ENCODE data around the gene MPRIP.
"Not testable (repeated sequence)": the region's sequence is repeated elsewhere in the genome, so short reads cannot be mapped to it uniquely, and the experiment has no call there.

MPRIP gene

GRCh38 chr17:17153709-17154108, 111.5 kb downstream of the MPRIP start:
- Histone ChIP-seq H3K36me3 (ENCODE audit: control insufficient read depth, insufficient read depth, low read length) (peaks cover 77% of the 10 kb centered on the region), H3K9me3 (ENCODE audit: control insufficient read depth, insufficient read depth, low read length) (no peaks in the 10 kb centered on the region), H3K27ac (ENCODE audit: low read depth, low read length) (no peak overlapping the region), H3K4me1 (ENCODE audit: control insufficient read depth, insufficient read depth, low read length) (no peaks in the 10 kb centered on the region), H3K27me3 (ENCODE audit: control insufficient read depth, insufficient read depth, low read length) (no peaks in the 10 kb centered on the region), H3K4me3 (ENCODE audit: low read depth, low read length) (no peak overlapping the region), H3K9ac (ENCODE audit: low read depth, low read length) (no peak overlapping the region)

GRCh38 chr17:17154556-17154955, 112.3 kb downstream of the MPRIP start:
- peaks cover 82% of the 10 kb centered on the region for H3K36me3 ChIP-seq (ENCODE audit: control insufficient read depth, insufficient read depth, low read length)

GRCh38 chr17:17154981-17155380, 112.7 kb downstream of the MPRIP start:
- no peaks in the 10 kb centered on the region for H3K4me1 ChIP-seq (ENCODE audit: control insufficient read depth, insufficient read depth, low read length)
- no peak overlapping the region for H3K4me3 ChIP-seq (ENCODE audit: low read depth, low read length)
- peaks cover 83% of the 10 kb centered on the region for H3K36me3 ChIP-seq (ENCODE audit: control insufficient read depth, insufficient read depth, low read length)
- H3K9ac ChIP-seq (ENCODE audit: low read depth, low read length) = no peak overlapping the region
- no peaks in the 10 kb centered on the region for H3K9me3 ChIP-seq (ENCODE audit: control insufficient read depth, insufficient read depth, low read length)
- H3K27ac ChIP-seq (ENCODE audit: low read depth, low read length) = no peak overlapping the region
- no peaks in the 10 kb centered on the region for H3K27me3 ChIP-seq (ENCODE audit: control insufficient read depth, insufficient read depth, low read length)

More at GRCh38 chr17:17154556-17154955, 112.3 kb downstream of the MPRIP start:
- H3K4me3 ChIP-seq (ENCODE audit: low read depth, low read length) = no peak overlapping the region
- H3K27me3 ChIP-seq (ENCODE audit: control insufficient read depth, insufficient read depth, low read length) = no peaks in the 10 kb centered on the region
- no peak overlapping the region for H3K27ac ChIP-seq (ENCODE audit: low read depth, low read length)
- no peaks in the 10 kb centered on the region for H3K9me3 ChIP-seq (ENCODE audit: control insufficient read depth, insufficient read depth, low read length)
- no peaks in the 10 kb centered on the region for H3K4me1 ChIP-seq (ENCODE audit: control insufficient read depth, insufficient read depth, low read length)
- no peak overlapping the region for H3K9ac ChIP-seq (ENCODE audit: low read depth, low read length)

- H3K9ac ChIP-seq (ENCODE audit: low read depth, low read length) = no peak overlapping the region
- H3K36me3 ChIP-seq (ENCODE audit: control insufficient read depth, insufficient read depth, low read length) = peaks cover 82% of the 10 kb centered on the region
- H3K4me3 ChIP-seq (ENCODE audit: low read depth, low read length) = no peak overlapping the region
- H3K27me3 ChIP-seq (ENCODE audit: control insufficient read depth, insufficient read depth, low read length) = no peaks in the 10 kb centered on the region
- H3K4me1 ChIP-seq (ENCODE audit: control insufficient read depth, insufficient read depth, low read length) = no peaks in the 10 kb centered on the region
- no peak overlapping the region for H3K27ac ChIP-seq (ENCODE audit: low read depth, low read length)
- no peaks in the 10 kb centered on the region for H3K9me3 ChIP-seq (ENCODE audit: control insufficient read depth, insufficient read depth, low read length)
Measured at GRCh38 chr17:17155568-17155967, 113.3 kb downstream of the MPRIP start.

GRCh38 chr17:17156107-17156506, 113.8 kb downstream of the MPRIP start:
- H3K27me3 ChIP-seq (ENCODE audit: control insufficient read depth, insufficient read depth, low read length) = no peaks in the 10 kb centered on the region
- H3K27ac ChIP-seq (ENCODE audit: low read depth, low read length) = no peak overlapping the region
- H3K36me3 ChIP-seq (ENCODE audit: control insufficient read depth, insufficient read depth, low read length) = peaks cover 83% of the 10 kb centered on the region
- H3K4me3 ChIP-seq (ENCODE audit: low read depth, low read length) = no peak overlapping the region
- H3K4me1 ChIP-seq (ENCODE audit: control insufficient read depth, insufficient read depth, low read length) = no peaks in the 10 kb centered on the region
- H3K9ac ChIP-seq (ENCODE audit: low read depth, low read length) = no peak overlapping the region
- no peaks in the 10 kb centered on the region for H3K9me3 ChIP-seq (ENCODE audit: control insufficient read depth, insufficient read depth, low read length)

- Histone ChIP-seq H3K9ac (ENCODE audit: low read depth, low read length) (no peak overlapping the region), H3K27ac (ENCODE audit: low read depth, low read length) (no peak overlapping the region), H3K4me3 (ENCODE audit: low read depth, low read length) (no peak overlapping the region), H3K4me1 (ENCODE audit: control insufficient read depth, insufficient read depth, low read length) (no peaks in the 10 kb centered on the region), H3K27me3 (ENCODE audit: control insufficient read depth, insufficient read depth, low read length) (no peaks in the 10 kb centered on the region), H3K9me3 (ENCODE audit: control insufficient read depth, insufficient read depth, low read length) (no peaks in the 10 kb centered on the region), H3K36me3 (ENCODE audit: control insufficient read depth, insufficient read depth, low read length) (peaks cover 83% of the 10 kb centered on the region)
Measured at GRCh38 chr17:17156511-17156910, 114.3 kb downstream of the MPRIP start.

GRCh38 chr17:17157041-17157440, 114.8 kb downstream of the MPRIP start:
- H3K27me3 ChIP-seq (ENCODE audit: control insufficient read depth, insufficient read depth, low read length) = no peaks in the 10 kb centered on the region
- no peak overlapping the region for H3K27ac ChIP-seq (ENCODE audit: low read depth, low read length)
- no peak overlapping the region for H3K4me3 ChIP-seq (ENCODE audit: low read depth, low read length)
- no peaks in the 10 kb centered on the region for H3K4me1 ChIP-seq (ENCODE audit: control insufficient read depth, insufficient read depth, low read length)
- no peak overlapping the region for H3K9ac ChIP-seq (ENCODE audit: low read depth, low read length)
- peaks cover 83% of the 10 kb centered on the region for H3K36me3 ChIP-seq (ENCODE audit: control insufficient read depth, insufficient read depth, low read length)
- no peaks in the 10 kb centered on the region for H3K9me3 ChIP-seq (ENCODE audit: control insufficient read depth, insufficient read depth, low read length)

GRCh38 chr17:17158506-17158905, 116.2 kb downstream of the MPRIP start:
- H3K4me3 ChIP-seq (ENCODE audit: low read depth, low read length); H3K9me3 ChIP-seq (ENCODE audit: control insufficient read depth, insufficient read depth, low read length); H3K9ac ChIP-seq (ENCODE audit: low read depth, low read length); H3K27ac ChIP-seq (ENCODE audit: low read depth, low read length); H3K27me3 ChIP-seq (ENCODE audit: control insufficient read depth, insufficient read depth, low read length); H3K4me1 ChIP-seq (ENCODE audit: control insufficient read depth, insufficient read depth, low read length): not testable (repeated sequence)
- peaks cover 86% of the 10 kb centered on the region for H3K36me3 ChIP-seq (ENCODE audit: control insufficient read depth, insufficient read depth, low read length)

- Histone ChIP-seq H3K27ac (ENCODE audit: low read depth, low read length) (no peak overlapping the region), H3K9ac (ENCODE audit: low read depth, low read length) (no peak overlapping the region), H3K4me3 (ENCODE audit: low read depth, low read length) (no peak overlapping the region), H3K9me3 (ENCODE audit: control insufficient read depth, insufficient read depth, low read length) (no peaks in the 10 kb centered on the region), H3K4me1 (ENCODE audit: control insufficient read depth, insufficient read depth, low read length) (no peaks in the 10 kb centered on the region), H3K36me3 (ENCODE audit: control insufficient read depth, insufficient read depth, low read length) (peaks cover 83% of the 10 kb centered on the region), H3K27me3 (ENCODE audit: control insufficient read depth, insufficient read depth, low read length) (no peaks in the 10 kb centered on the region)
Measured at GRCh38 chr17:17159571-17159970, 117.3 kb downstream of the MPRIP start.

GRCh38 chr17:17161121-17161520, 118.9 kb downstream of the MPRIP start:
- peaks cover 83% of the 10 kb centered on the region for H3K36me3 ChIP-seq (ENCODE audit: control insufficient read depth, insufficient read depth, low read length)
- no peaks in the 10 kb centered on the region for H3K27me3 ChIP-seq (ENCODE audit: control insufficient read depth, insufficient read depth, low read length)
- H3K27ac ChIP-seq (ENCODE audit: low read depth, low read length) = no peak overlapping the region
- no peaks in the 10 kb centered on the region for H3K4me1 ChIP-seq (ENCODE audit: control insufficient read depth, insufficient read depth, low read length)
- no peaks in the 10 kb centered on the region for H3K9me3 ChIP-seq (ENCODE audit: control insufficient read depth, insufficient read depth, low read length)
- H3K9ac ChIP-seq (ENCODE audit: low read depth, low read length) = no peak overlapping the region
- H3K4me3 ChIP-seq (ENCODE audit: low read depth, low read length) = no peak overlapping the region

- Histone ChIP-seq H3K9me3 (ENCODE audit: control insufficient read depth, insufficient read depth, low read length) (no peaks in the 10 kb centered on the region), H3K9ac (ENCODE audit: low read depth, low read length) (no peak overlapping the region), H3K4me3 (ENCODE audit: low read depth, low read length) (no peak overlapping the region), H3K27me3 (ENCODE audit: control insufficient read depth, insufficient read depth, low read length) (no peaks in the 10 kb centered on the region), H3K4me1 (ENCODE audit: control insufficient read depth, insufficient read depth, low read length) (no peaks in the 10 kb centered on the region), H3K36me3 (ENCODE audit: control insufficient read depth, insufficient read depth, low read length) (peaks cover 83% of the 10 kb centered on the region), H3K27ac (ENCODE audit: low read depth, low read length) (no peak overlapping the region)
Measured at GRCh38 chr17:17161759-17162158, 119.5 kb downstream of the MPRIP start.

- no peak overlapping the region for H3K27ac ChIP-seq (ENCODE audit: low read depth, low read length)
- no peak overlapping the region for H3K9ac ChIP-seq (ENCODE audit: low read depth, low read length)
- H3K27me3 ChIP-seq (ENCODE audit: control insufficient read depth, insufficient read depth, low read length) = no peaks in the 10 kb centered on the region
- H3K9me3 ChIP-seq (ENCODE audit: control insufficient read depth, insufficient read depth, low read length) = no peaks in the 10 kb centered on the region
- H3K4me3 ChIP-seq (ENCODE audit: low read depth, low read length) = no peak overlapping the region
- no peaks in the 10 kb centered on the region for H3K4me1 ChIP-seq (ENCODE audit: control insufficient read depth, insufficient read depth, low read length)
- peaks cover 78% of the 10 kb centered on the region for H3K36me3 ChIP-seq (ENCODE audit: control insufficient read depth, insufficient read depth, low read length)
Measured at GRCh38 chr17:17164156-17164555, 121.9 kb downstream of the MPRIP start.
